ENCODE measurements around the gene KRTAP10-6.

GRCh38 chr21:44555200-44555875, 37.0 kb downstream of the KRTAP10-6 start:
- TF ChIP-seq EZH2 (IDR thresholded peaks at IDR 0.05; ENCODE audit: low read length, missing control alignments) (no peak), CTCF (conservative IDR thresholded peaks at IDR 0.05 in 1 of 2, IDR thresholded peaks at IDR 0.05 in 1 of 2; ENCODE audit: low read depth in 1 of 2, low read length in 2 of 2) (no peak)
